Measurements from ENCODE around the gene RHOBTB1. TPM values are rescaled to one million over a fixed set of nuclear protein-coding genes. Genes with fewer than 3 reads are reported as not detected.

The RHOBTB1 gene
- total RNA-seq, 1 donor from 2014 or later: 14.4 TPM

- TF ChIP-seq CTCF (IDR thresholded peaks at IDR 0.05; ENCODE audit: partially characterized antibody, unreplicated experiment): no peak
- no peaks in the 10 kb centered on the region for H3K4me1 Mint-ChIP-seq (ENCODE audit: low read depth, unreplicated experiment)
- H3K9me3 Mint-ChIP-seq (ENCODE audit: unreplicated experiment): no peaks in the 10 kb centered on the region
- no peaks in the 10 kb centered on the region for H3K27me3 Mint-ChIP-seq (ENCODE audit: unreplicated experiment)
- no peaks in the 10 kb centered on the region for H3K36me3 Mint-ChIP-seq (ENCODE audit: unreplicated experiment)
- H3K27ac Mint-ChIP-seq (ENCODE audit: unreplicated experiment): no peak overlapping the region
- no peak for DNase-seq
- H3K4me3 Mint-ChIP-seq (ENCODE audit: unreplicated experiment): no peak overlapping the region
These were observed 49.2 kb downstream of the RHOBTB1 start for GRCh38 chr10:60894786-60895185.

- DNase-seq: no peak
- H3K36me3 Mint-ChIP-seq (ENCODE audit: unreplicated experiment): no peaks in the 10 kb centered on the region
- no peak overlapping the region for H3K27ac Mint-ChIP-seq (ENCODE audit: unreplicated experiment)
- no peaks in the 10 kb centered on the region for H3K27me3 Mint-ChIP-seq (ENCODE audit: unreplicated experiment)
- H3K4me1 Mint-ChIP-seq (ENCODE audit: low read depth, unreplicated experiment): no peaks in the 10 kb centered on the region
- no peak overlapping the region for H3K4me3 Mint-ChIP-seq (ENCODE audit: unreplicated experiment)
- TF ChIP-seq CTCF (IDR thresholded peaks at IDR 0.05; ENCODE audit: partially characterized antibody, unreplicated experiment): no peak
- peaks cover 1% of the 10 kb centered on the region for H3K9me3 Mint-ChIP-seq (ENCODE audit: unreplicated experiment)
These were observed 50.8 kb downstream of the RHOBTB1 start for GRCh38 chr10:60893231-60893630.

GRCh38 chr10:60892571-60892970 is 51.4 kb downstream of the RHOBTB1 start:
- no peak overlapping the region for H3K27ac Mint-ChIP-seq (ENCODE audit: unreplicated experiment)
- TF ChIP-seq CTCF (IDR thresholded peaks at IDR 0.05; ENCODE audit: partially characterized antibody, unreplicated experiment): no peak
- no peak for DNase-seq
- H3K4me3 Mint-ChIP-seq (ENCODE audit: unreplicated experiment): no peak overlapping the region
- no peaks in the 10 kb centered on the region for H3K36me3 Mint-ChIP-seq (ENCODE audit: unreplicated experiment)
- no peaks in the 10 kb centered on the region for H3K27me3 Mint-ChIP-seq (ENCODE audit: unreplicated experiment)
- H3K4me1 Mint-ChIP-seq (ENCODE audit: low read depth, unreplicated experiment): no peaks in the 10 kb centered on the region
- H3K9me3 Mint-ChIP-seq (ENCODE audit: unreplicated experiment): peaks cover 1% of the 10 kb centered on the region

- H3K9me3 Mint-ChIP-seq (ENCODE audit: unreplicated experiment): peaks cover 1% of the 10 kb centered on the region
- H3K27ac Mint-ChIP-seq (ENCODE audit: unreplicated experiment): no peak overlapping the region
- H3K4me3 Mint-ChIP-seq (ENCODE audit: unreplicated experiment): no peak overlapping the region
- peaks cover 3% of the 10 kb centered on the region for H3K36me3 Mint-ChIP-seq (ENCODE audit: unreplicated experiment)
- no peaks in the 10 kb centered on the region for H3K4me1 Mint-ChIP-seq (ENCODE audit: low read depth, unreplicated experiment)
- TF ChIP-seq CTCF (IDR thresholded peaks at IDR 0.05; ENCODE audit: partially characterized antibody, unreplicated experiment): no peak
- H3K27me3 Mint-ChIP-seq (ENCODE audit: unreplicated experiment): no peaks in the 10 kb centered on the region
- DNase-seq: no peak
These were observed 53.2 kb downstream of the RHOBTB1 start for GRCh38 chr10:60890811-60891210.

GRCh38 chr10:60883187-60883586 is 60.8 kb downstream of the RHOBTB1 start:
- H3K36me3 Mint-ChIP-seq (ENCODE audit: unreplicated experiment): peaks cover 3% of the 10 kb centered on the region
- H3K4me1 Mint-ChIP-seq (ENCODE audit: low read depth, unreplicated experiment): no peaks in the 10 kb centered on the region
- H3K27me3 Mint-ChIP-seq (ENCODE audit: unreplicated experiment): no peaks in the 10 kb centered on the region
- H3K27ac Mint-ChIP-seq (ENCODE audit: unreplicated experiment): no peak overlapping the region
- no peaks in the 10 kb centered on the region for H3K9me3 Mint-ChIP-seq (ENCODE audit: unreplicated experiment)
- TF ChIP-seq CTCF (IDR thresholded peaks at IDR 0.05; ENCODE audit: partially characterized antibody, unreplicated experiment): no peak
- no peak overlapping the region for H3K4me3 Mint-ChIP-seq (ENCODE audit: unreplicated experiment)
- no peak for DNase-seq
